ENCODE results near the gene HOXC9.

- no peak for TF ChIP-seq CTCF (IDR thresholded peaks at IDR 0.05)
- no peak for TF ChIP-seq POLR2AphosphoS5 (IDR thresholded peaks at IDR 0.05)
Measured at GRCh38 chr12:53998900-53999236, 1.1 kb upstream of the HOXC9 start.
